Esophagus muscularis mucosa (tissue), 4 donors: ENCODE results near the gene VPS52. TPM values are rescaled to one million over a fixed set of nuclear protein-coding genes. Genes with fewer than 3 reads are reported as not detected.

Experiments
- DNase-seq: peaks from one replicate; pipeline ENCODE4 v3.0.0-alpha.2; 2017; ENCODE audit errors: extremely low spot score
- H3K27ac ChIP-seq, 4 donors: fragments of 200-600 bp; sonication (generic); replicated peaks in 1 of 4; 1 replicate in 3 of 4; 2 replicates in 1 of 4; pipeline ENCODE4 v1.5.1; 2016 to 2019; ENCODE audit warnings: mild to moderate bottlenecking in 1 of 4
- H3K27me3 ChIP-seq, 4 donors: fragments of 200-600 bp; sonication (generic); one replicate each; pipeline versions ENCODE4 v1.5.1 to v1.6.0; 2016 to 2019
- H3K36me3 ChIP-seq, 4 donors: fragments of 200-600 bp; sonication (generic); one replicate each; pipeline ENCODE4 v1.5.1; 2016 to 2019
- H3K4me1 ChIP-seq, 4 donors: fragments of 200-600 bp; sonication (generic); one replicate each; pipeline ENCODE4 v1.5.1; 2016 to 2019
- H3K4me3 ChIP-seq, 4 donors: fragments of 200-600 bp; sonication (generic); 1 replicate in 2 of 4; 2 replicates in 2 of 4; pipeline ENCODE4 v1.5.1; 2016 to 2019; ENCODE audit warnings: mild to moderate bottlenecking in 4 of 4, moderate library complexity in 1 of 4
- H3K9me3 ChIP-seq, 4 donors: fragments of 200-600 bp; sonication (generic); 1 replicate in 3 of 4; 2 replicates in 1 of 4; pipeline ENCODE4 v1.5.1; 2016 to 2019
- EP300 ChIP-seq: sonication (generic); formaldehyde crosslinking; IDR thresholded peaks from one replicate; pipeline ENCODE4 v1.6.1; 2017; ENCODE audit warnings: antibody characterized with exemption
- POLR2A ChIP-seq: fragments of 450-650 bp; IDR thresholded peaks from one replicate; pipeline ENCODE4 v1.6.1; 2017; ENCODE audit warnings: antibody characterized with exemption, moderate library complexity, mild to moderate bottlenecking, low read depth
- POLR2AphosphoS5 ChIP-seq, 2 donors: sonication (generic); formaldehyde crosslinking; IDR thresholded peaks; one replicate each; pipeline ENCODE4 v1.6.1; 2017; ENCODE audit warnings: antibody characterized with exemption in 2 of 2
- WGBS: methylation state at CpG from one replicate; pipeline ENCODE4 v1.1.5; 2018; 5-methylcytosine and 5-hydroxymethylcytosine counted together
- intact Hi-C: fragments of 100-400 bp; cut with DNase I; formaldehyde crosslinking; loops from one replicate; pipeline ENCODE4 v1.15.1; 2023
- total RNA-seq, 4 donors: library from RNA; depleted of rRNA; stranded (reverse); fragments of >200 nt; gene quantifications; one replicate each; pipeline versions ENCODE4 v1.1.0 to v1.2.1, GENCODE V29; 2016
- TF ChIP-seq, protein P1 (sequence below), 3 experiments: fragments of 200-600 bp in 2 of 3; fragments of 450-650 bp in 1 of 3; sonication (generic) in 2 of 3; IDR thresholded peaks; one replicate each; pipeline ENCODE4 v1.5.1; 2017 to 2019; ENCODE audit warnings: antibody characterized with exemption in 3 of 3, mild to moderate bottlenecking in 2 of 3, moderate library complexity in 1 of 3

The VPS52 gene
- total RNA-seq, 4 donors from 2014 or later: 22.5 to 34.9 (median 31.8) TPM

- Histone ChIP-seq H3K36me3 (no peaks in the 10 kb centered on the region), H3K27ac (no peak overlapping the region), H3K4me3 (no peak overlapping the region), H3K27me3 (peaks cover 0 to 34% (median 0%) of the 10 kb centered on the region in 4 donors), H3K9me3 (no peaks in the 10 kb centered on the region), H3K4me1 (peaks cover 6 to 9% (median 9%) of the 10 kb centered on the region in 4 donors)
- intact Hi-C loops: no loop called here
- TF ChIP-seq EP300 (no peak), POLR2AphosphoS5 (IDR thresholded peaks at IDR 0.05) (no peak), POLR2A (no peak)
- TF ChIP-seq, protein P1, sequence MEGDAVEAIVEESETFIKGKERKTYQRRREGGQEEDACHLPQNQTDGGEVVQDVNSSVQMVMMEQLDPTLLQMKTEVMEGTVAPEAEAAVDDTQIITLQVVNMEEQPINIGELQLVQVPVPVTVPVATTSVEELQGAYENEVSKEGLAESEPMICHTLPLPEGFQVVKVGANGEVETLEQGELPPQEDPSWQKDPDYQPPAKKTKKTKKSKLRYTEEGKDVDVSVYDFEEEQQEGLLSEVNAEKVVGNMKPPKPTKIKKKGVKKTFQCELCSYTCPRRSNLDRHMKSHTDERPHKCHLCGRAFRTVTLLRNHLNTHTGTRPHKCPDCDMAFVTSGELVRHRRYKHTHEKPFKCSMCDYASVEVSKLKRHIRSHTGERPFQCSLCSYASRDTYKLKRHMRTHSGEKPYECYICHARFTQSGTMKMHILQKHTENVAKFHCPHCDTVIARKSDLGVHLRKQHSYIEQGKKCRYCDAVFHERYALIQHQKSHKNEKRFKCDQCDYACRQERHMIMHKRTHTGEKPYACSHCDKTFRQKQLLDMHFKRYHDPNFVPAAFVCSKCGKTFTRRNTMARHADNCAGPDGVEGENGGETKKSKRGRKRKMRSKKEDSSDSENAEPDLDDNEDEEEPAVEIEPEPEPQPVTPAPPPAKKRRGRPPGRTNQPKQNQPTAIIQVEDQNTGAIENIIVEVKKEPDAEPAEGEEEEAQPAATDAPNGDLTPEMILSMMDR (IDR thresholded peaks at IDR 0.05): no peak
- 8% methylated on average over 1 of the region's 1 CpG for WGBS
- DNase-seq: no peak
Observed at GRCh38 chr6:33243476-33243875, 28.2 kb downstream of the VPS52 start.

- peaks cover 0 to 45% (median 0%) of the 10 kb centered on the region in 4 donors for H3K27me3 ChIP-seq
- intact Hi-C loops: no loop called here
- 62% methylated on average over 3 of the region's 3 CpGs for WGBS
- no peaks in the 10 kb centered on the region for H3K4me1 ChIP-seq
- no peaks in the 10 kb centered on the region for H3K36me3 ChIP-seq
- no peaks in the 10 kb centered on the region for H3K9me3 ChIP-seq
- no peak overlapping the region for H3K4me3 ChIP-seq
- no peak overlapping the region for H3K27ac ChIP-seq
- TF ChIP-seq POLR2A (no peak), POLR2AphosphoS5 (IDR thresholded peaks at IDR 0.05) (no peak), EP300 (no peak)
- TF ChIP-seq, protein P1 (IDR thresholded peaks at IDR 0.05): no peak
- no peak for DNase-seq
Observed at GRCh38 chr6:33241968-33242367, 29.7 kb downstream of the VPS52 start.

DNA sequence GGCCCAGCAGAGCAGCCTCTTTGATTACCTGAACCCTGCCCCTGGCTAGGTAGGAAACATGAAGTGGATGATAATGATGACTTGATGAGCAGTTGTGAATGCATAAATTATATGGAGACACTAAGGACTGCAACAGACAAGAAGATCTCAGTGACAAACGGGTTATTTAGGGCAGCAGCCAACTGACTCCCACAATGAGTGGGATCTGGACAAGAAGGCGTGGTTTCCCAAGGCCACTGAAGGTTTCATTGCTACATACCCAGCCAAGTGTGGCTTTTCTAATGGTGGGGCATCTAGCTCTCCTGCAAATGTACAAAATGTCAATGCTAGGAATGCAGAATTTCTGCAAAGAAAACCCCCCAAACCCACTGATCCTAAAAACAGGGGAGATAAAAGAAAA, 33.9 kb downstream of the VPS52 start:
- H3K4me3 ChIP-seq: no peak overlapping the region
- no peaks in the 10 kb centered on the region for H3K9me3 ChIP-seq
- H3K36me3 ChIP-seq: no peaks in the 10 kb centered on the region
- no peaks in the 10 kb centered on the region for H3K4me1 ChIP-seq
- peaks cover 0 to 70% (median 5%) of the 10 kb centered on the region in 4 donors for H3K27me3 ChIP-seq
- H3K27ac ChIP-seq: no peak overlapping the region
- no peak for TF ChIP-seq EP300
- no peak for TF ChIP-seq POLR2AphosphoS5 (IDR thresholded peaks at IDR 0.05)
- TF ChIP-seq, protein P1 (IDR thresholded peaks at IDR 0.05): no peak
- no peak for TF ChIP-seq POLR2A
- intact Hi-C loops: no loop called here
- WGBS: 50% methylated on average over 2 of the region's 2 CpGs
- DNase-seq: no peak

DNA sequence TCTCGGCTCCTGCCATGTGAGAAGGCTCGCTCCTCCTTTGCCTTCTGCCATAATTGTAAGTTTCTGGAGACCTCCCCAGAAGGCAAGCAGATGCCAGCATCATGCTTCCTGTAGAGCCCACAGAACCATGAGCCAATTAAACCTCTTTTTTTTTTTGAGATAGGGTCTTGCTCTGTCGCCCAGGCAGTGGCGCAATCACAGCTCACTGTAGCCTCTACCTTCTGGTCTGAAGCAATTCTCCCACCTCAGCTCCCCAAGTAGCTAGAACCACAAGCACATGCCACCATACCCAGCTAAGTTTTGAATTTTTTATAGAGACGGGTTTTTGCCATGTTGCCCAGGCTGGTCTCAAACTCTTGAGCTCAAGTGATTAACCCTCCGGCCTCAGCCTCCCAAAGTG, 34.8 kb downstream of the VPS52 start:
- Histone ChIP-seq H3K27me3 (peaks cover 0 to 71% (median 5%) of the 10 kb centered on the region in 4 donors), H3K4me1 (no peaks in the 10 kb centered on the region), H3K9me3 (no peaks in the 10 kb centered on the region), H3K36me3 (no peaks in the 10 kb centered on the region), H3K27ac (no peak overlapping the region), H3K4me3 (no peak overlapping the region)
- no peak for DNase-seq
- 79% methylated on average over 6 of the region's 6 CpGs for WGBS
- no peak for TF ChIP-seq EP300
- TF ChIP-seq POLR2A: no peak
- TF ChIP-seq, protein P1 (IDR thresholded peaks at IDR 0.05): no peak
- TF ChIP-seq POLR2AphosphoS5 (IDR thresholded peaks at IDR 0.05): no peak
- intact Hi-C loops: no loop called here

- TF ChIP-seq, protein P1 (IDR thresholded peaks at IDR 0.05): no peak
- TF ChIP-seq POLR2AphosphoS5 (IDR thresholded peaks at IDR 0.05): no peak
- TF ChIP-seq EP300: no peak
- no peak for TF ChIP-seq POLR2A
- no peak overlapping the region for H3K4me3 ChIP-seq
- H3K9me3 ChIP-seq: no peaks in the 10 kb centered on the region
- H3K36me3 ChIP-seq: no peaks in the 10 kb centered on the region
- no peaks in the 10 kb centered on the region for H3K4me1 ChIP-seq
- H3K27ac ChIP-seq: no peak overlapping the region
- no peak for DNase-seq
- H3K27me3 ChIP-seq: peaks cover 0 to 69% (median 5%) of the 10 kb centered on the region in 4 donors
- intact Hi-C loops: no loop called here
Observed at GRCh38 chr6:33236328-33236727, 35.3 kb downstream of the VPS52 start.
